Measurements from ENCODE around the gene CARD9.

Gene CARD9

DNA sequence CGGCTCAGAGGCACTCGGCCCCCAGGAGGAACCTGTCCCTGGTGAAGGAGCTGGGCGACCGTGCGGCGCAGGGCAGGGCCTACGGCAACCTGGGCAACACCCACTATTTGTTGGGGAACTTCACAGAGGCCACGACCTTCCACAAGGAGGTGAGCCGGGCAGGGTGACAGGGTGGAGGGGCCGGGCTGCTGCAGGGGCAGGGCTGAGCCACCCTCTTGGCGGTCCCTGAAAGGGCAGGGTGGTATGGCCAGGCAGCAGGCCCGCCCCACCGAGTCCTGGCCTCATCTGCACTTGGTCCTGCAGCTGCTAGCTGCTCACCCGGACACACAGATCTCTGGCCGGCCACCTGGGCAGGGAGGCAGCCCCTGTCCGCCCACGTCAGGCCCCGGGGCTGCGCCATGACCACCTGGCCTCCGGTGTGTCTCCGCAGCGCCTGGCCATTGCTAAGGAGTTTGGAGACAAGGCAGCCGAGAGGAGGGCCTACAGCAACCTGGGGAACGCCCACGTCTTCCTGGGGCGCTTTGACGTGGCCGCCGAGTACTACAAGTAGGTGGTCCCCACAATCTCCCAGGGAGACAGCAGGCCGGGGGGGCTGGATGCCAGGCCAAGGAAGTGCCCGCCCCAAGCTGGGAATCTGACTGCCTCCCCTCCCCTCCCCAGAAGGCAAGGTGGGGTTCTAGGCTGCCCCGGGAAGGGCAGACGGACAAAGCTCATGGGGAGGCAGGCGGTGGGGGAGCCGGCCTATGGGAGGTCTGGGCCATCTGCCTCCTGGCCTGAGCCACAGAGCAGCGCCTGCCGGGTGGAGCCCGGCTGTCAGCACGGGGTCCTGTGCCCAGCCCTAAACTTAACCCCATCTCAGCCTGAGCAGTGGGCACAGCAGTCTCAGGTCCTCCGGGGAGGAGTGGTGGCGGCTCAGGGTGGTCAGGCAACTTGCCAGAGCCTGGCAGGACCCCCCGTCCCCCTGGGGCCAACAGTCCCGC is 35.8 kb downstream of the CARD9 start:
- no peak for DNase-seq (ENCODE audit: low read depth in 3 of 3, low spot score in 1 of 3)

DNA sequence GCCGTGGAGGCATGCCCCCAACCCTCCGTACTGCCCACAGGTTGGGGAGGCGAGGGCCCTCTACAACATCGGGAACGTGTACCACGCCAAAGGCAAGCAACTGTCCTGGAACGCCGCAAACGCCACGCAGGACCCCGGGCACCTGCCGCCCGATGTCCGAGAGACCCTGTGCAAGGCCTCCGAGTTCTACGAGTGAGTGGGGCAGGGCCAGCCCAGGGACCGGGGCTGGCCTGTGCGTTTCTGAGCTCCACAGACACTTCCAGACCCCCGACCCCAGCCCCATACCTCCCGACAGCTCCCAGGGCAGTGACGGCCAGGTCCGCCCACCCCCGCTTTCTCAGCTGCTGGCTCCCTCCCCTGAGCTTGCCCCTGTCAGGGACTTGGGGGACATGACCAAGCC is 36.6 kb downstream of the CARD9 start:
- DNase-seq (ENCODE audit: low read depth in 3 of 3, low spot score in 1 of 3), result no peak

DNA sequence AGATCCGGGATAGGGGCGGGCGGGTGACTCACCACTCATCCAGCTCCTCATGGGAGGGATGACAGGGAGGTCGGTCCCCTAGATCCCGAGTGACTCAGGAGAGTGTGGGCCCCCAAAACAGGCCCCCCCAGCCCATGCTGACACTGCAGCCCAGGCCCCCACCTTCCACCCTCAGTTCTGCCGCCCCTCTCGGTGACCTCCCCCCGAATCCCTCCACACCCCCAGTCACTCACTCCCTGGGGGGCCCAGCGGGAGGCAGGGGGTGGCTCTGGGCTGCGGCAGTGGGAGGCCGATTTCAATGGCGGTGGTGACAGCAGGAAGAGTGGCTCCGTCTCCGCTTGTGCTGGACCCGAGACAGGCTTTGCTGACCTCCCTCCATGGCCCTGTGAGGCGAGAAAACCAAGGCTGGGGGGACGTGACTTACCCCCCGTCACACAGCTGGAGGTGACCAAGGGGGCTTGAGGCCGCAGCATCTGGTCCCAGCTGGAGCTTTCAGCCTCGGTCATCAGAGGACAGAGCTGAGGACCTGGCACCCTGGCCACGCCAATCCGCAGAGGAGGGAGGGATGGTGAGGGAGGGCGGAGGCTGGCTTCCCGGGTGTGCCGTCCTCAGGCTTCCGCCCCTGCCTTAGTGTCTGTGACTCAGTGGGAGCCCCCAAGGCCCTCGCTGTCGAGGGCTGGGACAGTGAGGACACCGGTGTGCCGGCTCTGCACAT is 37.2 kb downstream of the CARD9 start:
- DNase-seq (ENCODE audit: low read depth in 3 of 3, low spot score in 1 of 3), result no peak

DNA sequence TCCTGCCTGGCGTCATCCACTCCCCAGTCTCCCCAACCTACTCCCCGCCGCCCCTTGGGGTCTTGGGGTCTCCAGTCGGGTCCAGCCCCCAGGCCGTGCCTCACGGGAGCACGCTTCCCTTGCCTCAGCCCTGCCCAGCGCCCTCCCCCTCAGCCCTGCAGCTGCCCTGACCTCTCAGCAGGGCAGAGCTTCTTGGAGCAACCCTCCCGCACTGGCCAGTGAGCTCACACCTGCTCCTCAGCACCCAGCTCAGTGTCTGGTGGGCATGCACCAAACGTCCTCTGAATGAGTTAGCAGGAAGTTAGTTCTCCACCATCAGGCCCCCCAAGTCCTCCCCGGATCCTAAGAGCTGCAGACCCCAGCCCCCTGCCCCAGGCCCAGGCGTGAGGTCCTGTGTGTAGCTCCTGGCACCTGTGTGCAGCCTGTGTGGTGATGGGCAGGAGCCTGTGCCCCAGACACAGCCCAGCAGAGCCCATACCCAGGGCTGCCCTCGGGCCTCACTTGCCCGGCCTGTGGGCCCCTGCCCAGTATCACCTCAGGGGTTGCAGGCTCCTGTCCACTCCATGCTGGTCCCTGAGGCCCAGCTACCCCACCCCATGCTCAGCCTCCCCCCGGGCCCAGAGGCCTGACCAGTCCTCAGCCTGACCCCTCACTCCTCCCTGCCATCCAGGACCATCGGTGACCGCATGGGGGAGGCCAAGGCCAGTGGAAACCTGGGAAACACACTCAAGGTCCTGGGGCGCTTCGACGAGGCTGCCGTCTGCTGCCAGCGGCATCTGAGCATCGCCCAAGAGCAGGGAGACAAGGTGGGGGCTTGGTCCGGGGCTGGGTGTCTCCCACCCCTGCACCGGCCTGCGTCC is 37.9 kb downstream of the CARD9 start:
- no peak for DNase-seq (ENCODE audit: low read depth in 3 of 3, low spot score in 1 of 3)

DNA sequence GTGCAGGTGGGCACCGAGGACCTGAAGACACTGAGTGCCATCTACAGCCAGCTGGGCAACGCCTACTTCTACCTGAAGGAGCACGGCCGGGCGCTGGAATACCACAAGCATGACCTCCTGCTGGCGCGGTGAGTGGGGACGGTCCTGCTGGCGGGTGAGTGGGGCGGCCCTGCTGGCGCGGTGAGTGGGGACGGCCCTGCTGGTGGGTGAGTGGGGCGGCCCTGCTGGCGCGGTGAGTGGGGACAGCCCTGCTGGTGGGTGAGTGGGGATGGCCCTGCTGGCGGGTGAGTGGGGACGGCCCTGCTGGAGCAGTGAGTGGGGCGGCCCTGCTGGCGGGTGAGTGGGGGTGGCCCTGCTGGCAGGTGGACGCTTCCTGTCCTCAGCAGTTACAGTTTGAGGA is 38.9 kb downstream of the CARD9 start:
- no peak for DNase-seq (ENCODE audit: low read depth in 3 of 3, low spot score in 1 of 3)

DNA sequence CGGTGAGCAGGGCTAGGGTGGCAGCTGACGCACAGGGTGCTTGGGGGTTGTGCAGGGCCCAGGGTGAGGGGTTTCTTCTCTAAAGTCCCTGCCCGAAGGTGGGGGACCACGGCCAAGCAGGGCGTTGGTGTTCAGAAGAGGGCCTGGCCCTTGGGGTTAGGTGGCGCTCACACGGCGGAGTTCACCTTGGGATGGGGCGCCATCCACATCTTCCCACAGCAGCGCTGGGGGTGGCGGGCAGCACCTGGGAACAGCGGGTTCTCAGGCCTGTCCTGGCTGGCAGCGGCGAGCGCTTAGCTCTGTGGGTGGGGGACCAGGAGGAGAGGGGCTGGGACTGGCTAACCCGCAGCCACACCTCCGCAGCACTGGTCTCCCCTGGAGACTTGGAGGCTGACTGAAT is 40.0 kb downstream of the CARD9 start:
- no peak for DNase-seq (ENCODE audit: low read depth in 3 of 3, low spot score in 1 of 3)

DNA sequence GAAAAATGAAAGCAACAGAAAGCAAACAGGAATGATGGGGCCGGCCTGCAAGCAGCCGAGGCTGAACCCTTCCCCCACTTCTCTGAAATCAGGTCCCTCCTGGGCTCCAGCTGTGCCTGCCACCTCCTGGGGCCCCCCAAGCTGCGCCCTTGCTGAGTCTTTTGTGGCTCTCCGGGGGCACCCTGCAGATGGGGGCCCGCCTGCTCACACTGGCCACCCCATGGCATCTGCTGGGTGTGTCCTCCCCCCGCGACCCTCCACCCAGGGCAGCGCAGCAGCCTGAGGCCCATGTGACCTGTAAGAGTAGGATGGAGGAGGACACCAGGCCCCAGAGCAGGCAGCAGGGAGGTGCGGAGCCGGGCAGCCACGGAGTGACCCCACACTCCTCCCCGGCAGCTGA is 40.4 kb downstream of the CARD9 start:
- DNase-seq (ENCODE audit: low read depth in 3 of 3, low spot score in 1 of 3), result no peak

DNA sequence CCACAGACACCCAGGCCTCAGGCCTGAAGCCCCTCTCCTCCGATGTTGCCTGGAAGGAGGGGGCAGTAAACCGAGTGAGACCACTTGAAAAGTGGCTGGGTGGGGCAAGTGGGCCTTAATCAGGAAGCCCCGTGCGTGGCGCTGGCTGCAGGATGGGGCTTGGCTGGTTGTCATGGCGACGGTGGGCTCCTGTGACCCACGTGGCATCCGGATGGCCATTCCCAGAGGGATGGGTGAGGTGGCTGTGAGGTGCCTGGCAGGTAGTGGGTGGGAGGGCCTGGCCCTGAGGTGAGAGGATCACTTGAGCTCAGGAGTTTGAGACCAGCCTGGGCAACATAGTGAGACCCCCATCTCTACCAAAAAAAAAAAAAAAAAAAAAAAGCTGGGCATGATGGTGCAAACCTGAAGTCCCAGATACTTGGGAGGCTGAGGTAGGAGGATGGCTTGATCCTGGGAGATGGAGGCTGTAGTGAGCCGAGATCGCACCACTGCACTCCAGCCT is 40.9 kb downstream of the CARD9 start:
- no peak for DNase-seq (ENCODE audit: low read depth in 3 of 3, low spot score in 1 of 3)

DNA sequence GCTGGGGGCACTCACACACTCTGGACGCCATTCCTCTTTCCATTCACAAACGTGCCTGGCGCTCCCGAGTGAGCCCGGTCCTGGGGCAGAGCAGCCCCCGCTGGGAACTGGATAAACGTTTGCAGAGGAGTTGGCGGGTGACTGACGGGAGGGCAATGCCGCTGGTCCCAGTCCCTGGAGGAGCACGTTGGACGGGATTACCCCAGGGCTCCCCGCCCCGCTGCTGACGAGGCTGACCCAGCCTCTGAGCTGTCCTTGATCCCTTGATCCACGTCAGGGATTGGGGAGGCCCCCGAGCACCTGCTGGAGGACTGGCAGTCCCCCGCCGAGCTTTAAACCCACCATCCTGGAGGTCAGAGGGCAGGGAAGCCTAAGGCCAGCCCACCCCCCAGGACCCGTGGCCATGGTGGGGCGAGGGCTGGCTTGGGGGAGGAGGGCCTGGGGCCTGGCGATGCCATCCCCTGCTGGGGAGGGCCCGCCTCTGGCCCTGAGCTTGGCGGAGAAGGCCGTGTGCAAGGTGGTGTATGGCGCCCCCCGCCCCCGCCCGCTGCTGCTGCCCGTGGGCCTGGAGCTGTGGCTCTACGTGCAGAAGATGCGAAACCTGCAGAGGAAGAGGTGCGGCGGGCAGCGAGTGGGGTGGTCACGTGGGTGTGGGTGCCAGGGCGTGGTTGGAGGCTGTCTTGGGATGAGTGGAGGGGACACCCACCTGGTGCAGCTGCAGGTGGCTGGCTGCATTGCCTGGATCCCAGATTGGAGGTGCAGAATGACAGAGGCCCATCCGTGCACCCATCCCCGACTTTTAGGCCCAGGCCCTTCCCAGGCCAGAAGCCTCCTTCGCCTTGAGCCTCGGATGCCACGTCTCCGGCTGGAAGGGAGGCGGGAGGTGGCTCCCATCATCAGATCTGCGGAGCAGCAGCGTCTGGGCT is 41.6 kb downstream of the CARD9 start:
- DNase-seq (ENCODE audit: low read depth in 3 of 3, low spot score in 1 of 3), result no peak

DNA sequence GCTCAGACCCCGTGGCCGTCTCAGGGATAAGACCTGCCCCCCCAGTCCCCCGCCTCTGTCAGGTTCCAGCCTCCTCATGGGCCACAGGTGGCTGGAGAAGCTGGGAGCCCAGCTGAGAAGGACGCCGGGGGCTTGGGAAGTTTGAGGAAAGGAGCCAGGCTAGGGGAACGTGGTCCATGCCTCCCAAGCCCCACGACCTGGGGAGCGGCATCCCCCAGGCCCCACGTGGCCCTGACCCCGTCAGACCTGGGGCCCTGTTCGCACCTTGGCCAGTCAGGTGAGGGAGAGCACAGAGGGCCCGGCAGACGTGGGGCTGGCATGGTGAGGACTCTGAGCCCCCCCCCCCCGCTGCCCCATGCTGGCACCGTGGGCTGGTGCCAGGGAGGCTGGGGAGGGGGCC is 42.4 kb downstream of the CARD9 start:
- DNase-seq (ENCODE audit: low read depth in 3 of 3, low spot score in 1 of 3), result no peak

DNA sequence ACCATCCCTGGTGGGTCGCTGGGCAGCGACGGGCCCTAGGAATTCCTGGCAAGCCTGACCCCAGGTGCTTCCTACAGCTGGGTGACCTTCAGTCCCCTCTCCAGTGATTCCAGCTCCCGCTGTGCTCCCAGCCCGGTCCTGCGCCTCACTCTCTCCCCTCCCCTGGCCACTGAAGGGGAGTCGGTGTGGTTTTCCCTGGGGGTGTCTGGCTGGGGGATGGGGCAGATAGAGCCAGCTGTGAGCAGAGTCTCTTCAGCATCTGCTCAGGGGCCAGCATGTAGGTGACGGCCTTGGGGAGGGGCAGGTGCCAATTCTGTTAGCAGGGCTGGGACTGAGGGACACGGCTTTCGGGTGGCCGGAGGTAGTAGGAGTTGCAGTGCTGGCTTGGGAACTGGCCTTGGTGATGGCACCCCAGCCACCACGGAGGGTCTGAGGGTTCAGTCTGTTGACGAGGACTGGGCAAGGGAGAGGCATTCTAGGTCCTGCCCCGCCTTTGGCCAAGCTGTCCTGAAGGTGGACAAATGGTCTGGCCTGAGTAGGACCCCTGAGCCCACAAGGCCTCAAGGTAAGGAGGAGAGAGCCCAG is 43.0 kb downstream of the CARD9 start:
- DNase-seq (ENCODE audit: low read depth in 3 of 3, low spot score in 1 of 3), result no peak

DNA sequence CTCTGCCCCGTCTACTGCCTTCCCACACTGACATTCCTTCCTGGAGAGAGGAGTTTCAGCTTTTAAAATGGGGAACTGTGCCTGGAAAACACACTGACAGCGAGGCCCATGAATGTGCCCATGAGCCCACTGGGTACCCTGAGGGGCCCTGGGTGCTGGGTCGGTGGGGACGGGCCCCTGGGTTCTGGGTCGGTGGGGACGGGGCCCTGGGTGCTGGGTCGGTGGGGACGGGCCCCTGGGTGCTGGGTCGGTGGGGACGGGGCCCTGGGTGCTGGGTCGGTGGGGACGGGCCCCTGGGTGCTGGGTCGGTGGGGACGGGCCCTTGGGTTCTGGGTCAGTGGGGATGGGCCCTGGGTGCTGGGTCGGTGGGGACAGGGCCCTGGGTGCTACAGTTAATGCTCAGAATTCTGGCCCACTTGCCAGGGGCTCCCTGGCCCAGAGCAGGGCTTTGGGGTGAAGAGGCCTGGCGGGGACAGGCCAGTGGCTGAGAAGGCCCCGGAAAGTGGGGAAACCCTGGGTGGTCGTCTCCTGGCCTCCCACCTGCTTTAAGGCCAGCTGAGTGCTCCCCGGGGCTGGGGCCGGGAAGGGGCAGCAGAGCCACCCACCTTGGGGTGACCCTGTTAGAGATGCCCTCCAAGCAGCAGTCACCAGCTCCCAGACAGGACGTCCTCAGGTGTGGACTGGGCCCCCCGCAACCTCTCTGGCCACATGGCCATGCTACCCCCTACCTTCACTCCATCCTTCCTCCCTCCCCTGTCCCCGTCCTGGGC is 43.6 kb downstream of the CARD9 start:
- no peak for DNase-seq (ENCODE audit: low read depth in 3 of 3, low spot score in 1 of 3)

DNA sequence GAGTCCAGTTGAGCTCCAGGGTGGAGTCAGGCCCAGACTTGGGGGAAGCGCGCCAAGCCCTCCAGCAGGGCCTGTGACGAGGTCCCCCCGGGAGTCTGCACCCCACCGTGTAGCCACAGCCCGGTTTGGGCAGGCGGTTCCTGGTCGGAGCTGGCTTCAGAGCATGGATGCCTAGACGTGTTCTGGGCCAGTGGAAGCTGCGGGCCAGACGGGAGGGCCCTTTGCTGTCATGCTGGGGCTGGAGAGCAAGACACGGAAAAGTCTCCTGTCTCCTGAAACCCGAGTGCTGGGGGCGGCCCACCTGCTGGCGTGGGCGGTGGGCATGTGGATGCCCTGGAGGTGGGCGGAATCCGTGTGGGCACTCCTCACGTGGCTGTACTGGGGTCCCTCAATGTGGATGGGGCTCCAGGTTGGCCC is 44.2 kb downstream of the CARD9 start:
- DNase-seq (ENCODE audit: low read depth in 3 of 3, low spot score in 1 of 3), result no peak

DNA sequence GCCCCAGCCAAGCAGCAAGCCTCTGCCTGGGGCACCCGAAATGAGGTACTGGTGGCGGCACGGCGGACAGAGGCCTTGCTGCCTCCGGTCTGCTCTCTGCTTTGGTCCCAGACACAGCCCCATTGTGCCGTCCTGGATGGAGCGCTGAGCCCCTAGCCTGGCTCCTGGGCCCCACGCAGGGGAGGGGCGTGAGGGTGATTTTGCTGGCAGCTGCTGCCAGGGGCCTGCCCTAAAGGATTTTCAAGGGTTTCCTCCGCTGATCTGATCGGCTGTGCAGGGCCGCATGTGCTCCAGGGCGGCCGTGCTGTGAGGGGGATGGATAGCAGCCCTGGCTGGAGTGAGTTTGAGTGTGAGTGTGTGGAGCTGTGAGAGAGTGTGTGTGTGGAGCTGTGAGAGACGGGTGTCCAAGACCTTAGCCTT is 44.8 kb downstream of the CARD9 start:
- no peak for DNase-seq (ENCODE audit: low read depth in 3 of 3, low spot score in 1 of 3)

DNA sequence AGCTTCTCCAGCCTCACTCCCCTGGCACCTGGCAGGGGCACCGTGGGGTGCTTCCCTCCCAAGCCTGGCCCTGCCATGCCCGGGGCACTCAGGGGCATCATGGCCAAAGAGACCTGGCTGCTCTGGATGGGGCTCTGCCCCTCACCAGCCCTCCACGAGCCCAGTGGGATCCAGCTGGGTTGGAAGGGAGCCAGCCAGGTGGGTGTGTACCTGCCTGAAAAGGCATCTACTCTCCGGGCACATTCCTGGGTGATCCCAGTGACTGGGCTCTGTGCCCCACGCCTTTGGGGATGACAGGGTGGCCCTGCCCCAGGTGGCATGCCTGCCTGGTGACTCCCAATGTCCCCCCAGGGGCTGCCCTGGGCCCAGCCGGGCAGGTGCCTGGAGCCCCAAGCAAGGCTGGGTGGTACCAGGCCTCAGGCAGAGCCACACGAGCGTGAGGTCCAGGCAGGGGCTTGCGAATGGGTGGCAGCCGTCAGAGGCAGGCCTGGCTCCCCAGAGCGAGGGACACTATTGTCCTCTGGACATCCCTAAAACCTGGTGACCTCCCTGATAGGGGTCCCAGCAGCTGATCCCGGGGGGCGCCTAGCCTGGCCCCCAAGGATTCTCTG is 45.4 kb downstream of the CARD9 start:
- no peak for DNase-seq (ENCODE audit: low read depth in 3 of 3, low spot score in 1 of 3)

DNA sequence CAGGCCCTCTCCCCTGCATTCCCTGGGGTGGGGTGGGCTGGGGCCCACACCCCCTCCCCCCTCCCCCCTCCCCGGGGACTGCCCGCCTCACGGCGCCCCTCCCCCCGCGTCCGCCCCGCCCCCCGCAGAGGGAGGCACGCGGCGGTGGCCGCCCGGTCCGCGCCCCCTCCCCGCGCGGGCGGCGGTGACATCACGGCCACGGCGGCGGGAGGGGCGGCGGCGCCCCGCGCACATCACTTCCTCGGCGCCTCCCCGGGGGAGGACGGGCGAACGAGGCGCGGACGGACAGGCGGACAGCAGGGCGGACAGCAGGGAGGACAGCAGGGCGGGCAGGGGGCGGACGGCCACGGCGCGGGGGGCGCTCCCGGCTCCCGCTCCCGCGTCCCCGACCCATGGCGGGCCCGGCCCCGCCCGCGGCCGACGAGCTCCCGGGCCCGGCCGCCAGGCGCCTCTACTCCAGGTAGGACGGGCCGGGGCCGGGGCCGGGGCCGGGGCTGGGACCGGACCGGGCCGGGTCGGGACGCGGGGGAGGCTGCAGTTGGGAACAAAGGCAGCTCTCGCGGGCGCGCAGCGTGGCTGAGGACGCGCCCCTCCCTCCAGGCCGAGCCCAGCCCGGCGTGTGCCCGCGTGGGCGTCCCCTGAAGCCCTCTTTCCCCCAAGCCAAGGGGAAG is 46.0 kb downstream of the CARD9 start, which contains the start of gene GPSM1:
GPSM1 (plus strand) TSS at position 236 of the 671 bp plus-strand sequence; CDS start at position 393, 157 bp downstream.
- peak in 1 of 3 donors; percentile 39 for DNase-seq (ENCODE audit: low read depth in 3 of 3, low spot score in 1 of 3)

DNA sequence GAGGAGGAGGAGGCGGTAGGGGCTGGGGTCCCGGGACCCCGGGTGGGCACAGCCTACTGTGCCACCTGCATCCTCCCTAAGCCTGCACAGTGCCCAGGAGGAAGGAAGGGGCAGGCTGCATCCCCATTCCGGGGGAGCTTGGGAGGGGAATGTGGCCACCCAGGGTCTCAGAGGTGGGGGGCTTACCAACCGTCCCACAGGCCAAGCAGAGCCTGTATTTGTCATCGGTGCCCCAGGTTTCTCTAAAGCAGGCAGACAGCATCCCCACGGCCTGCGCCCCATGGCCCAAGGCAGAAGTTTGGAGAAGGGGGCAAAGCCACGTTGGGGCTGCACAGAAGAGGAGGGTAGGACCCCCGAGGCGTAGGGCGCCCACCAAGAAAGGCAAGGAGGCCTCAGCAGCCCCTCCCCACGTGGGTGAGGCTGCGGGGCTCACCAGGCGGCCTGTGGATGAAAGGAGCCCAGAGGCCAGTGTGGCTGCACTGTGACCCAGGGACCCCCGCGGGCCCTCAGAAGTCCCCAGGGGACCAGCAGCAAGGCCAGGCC is 46.6 kb downstream of the CARD9 start:
- no peak for DNase-seq (ENCODE audit: low read depth in 3 of 3, low spot score in 1 of 3)
